Large intestine (tissue), 12 donors: Measurements from ENCODE around the gene SDCBP2. TPM values are rescaled to one million over a fixed set of nuclear protein-coding genes. Genes with fewer than 3 reads are reported as not detected.

Source experiments
- DNase-seq, 2 donors: peaks; one replicate each; pipeline versions ENCODE4 v3.0.0 to v3.0.0-alpha.2; 2013
- H3K27ac ChIP-seq: one replicate; pipeline ENCODE4 v1.5.1; 2013; ENCODE audit warnings: low read length
- H3K27me3 ChIP-seq: 2 replicates; pipeline ENCODE4 v1.6.1; 2013; ENCODE audit warnings: low read length; ENCODE audit not compliant: control insufficient read depth, insufficient read depth
- H3K36me3 ChIP-seq: 2 replicates; pipeline ENCODE4 v1.6.1; 2013; ENCODE audit warnings: low read length; ENCODE audit not compliant: control insufficient read depth, insufficient read depth
- H3K4me1 ChIP-seq: one replicate; pipeline ENCODE4 v1.6.1; 2013; ENCODE audit warnings: low read length; ENCODE audit not compliant: control insufficient read depth, insufficient read depth
- H3K4me3 ChIP-seq: one replicate; pipeline ENCODE4 v1.5.1; 2013; ENCODE audit warnings: low read length
- H3K9me3 ChIP-seq: one replicate; pipeline ENCODE4 v1.6.1; 2013; ENCODE audit warnings: mild to moderate bottlenecking, low read depth, low read length, moderate library complexity; ENCODE audit not compliant: control insufficient read depth
- WGBS: methylation state at CpG from one replicate; pipeline ENCODE4 v1.1.5; 2013; ENCODE audit warnings: low lambda C conversion rate; ENCODE audit not compliant: insufficient coverage; 5-methylcytosine and 5-hydroxymethylcytosine counted together
- long read RNA-seq, 11 donors: transcript quantifications; one replicate each; lab custom pipeline, GENCODE V29; 2026
- polyA plus RNA-seq: library from polyadenylated mRNA; unstranded; fragments of 120-200 nt; gene quantifications from one replicate; pipeline ENCODE4 v1.2.1, GENCODE V29; 2013

SDCBP2 gene
- polyA plus RNA-seq: 62.8 TPM
- long read RNA-seq, donor 1, transcript SDCBP2-202 (9 exons, 1,519 nt): major isoform, 15 of 24 reads
- long read RNA-seq, donor 1, partial matches to known transcripts: 8 of 24 reads
- long read RNA-seq, donor 1, other reads (novel, unspliced or antisense): 0 of 24 reads
- long read RNA-seq, donor 2, transcript SDCBP2-202 (9 exons, 1,519 nt): major isoform, 55 of 71 reads
- long read RNA-seq, donor 2, partial matches to known transcripts: 12 of 71 reads
- long read RNA-seq, donor 2, other reads (novel, unspliced or antisense): 0 of 71 reads
- long read RNA-seq, donor 3, transcript SDCBP2-202 (9 exons, 1,519 nt): major isoform, 46 of 65 reads
- long read RNA-seq, donor 3, partial matches to known transcripts: 11 of 65 reads
- long read RNA-seq, donor 3, other reads (novel, unspliced or antisense): 0 of 65 reads
- long read RNA-seq, donor 4, partial matches to known transcripts: 0 of 2 reads
- long read RNA-seq, donor 4, other reads (novel, unspliced or antisense): 0 of 2 reads
- long read RNA-seq, donor 5, transcript SDCBP2-202 (9 exons, 1,519 nt): major isoform, 18 of 27 reads
- long read RNA-seq, donor 5, partial matches to known transcripts: 7 of 27 reads
- long read RNA-seq, donor 5, other reads (novel, unspliced or antisense): 0 of 27 reads
- long read RNA-seq, donor 6, transcript SDCBP2-202 (9 exons, 1,519 nt): major isoform, 31 of 49 reads
- long read RNA-seq, donor 6, partial matches to known transcripts: 11 of 49 reads
- long read RNA-seq, donor 6, other reads (novel, unspliced or antisense): 0 of 49 reads
- long read RNA-seq, donor 7, transcript SDCBP2-202 (9 exons, 1,519 nt): major isoform, 16 of 17 reads
- long read RNA-seq, donor 7, partial matches to known transcripts: 0 of 17 reads
- long read RNA-seq, donor 7, other reads (novel, unspliced or antisense): 0 of 17 reads
- long read RNA-seq, donor 8, transcript SDCBP2-202 (9 exons, 1,519 nt): major isoform, 62 of 93 reads
- long read RNA-seq, donor 8, partial matches to known transcripts: 24 of 93 reads
- long read RNA-seq, donor 8, other reads (novel, unspliced or antisense): 0 of 93 reads
- long read RNA-seq, donor 9, transcript SDCBP2-202 (9 exons, 1,519 nt): major isoform, 42 of 55 reads
- long read RNA-seq, donor 9, partial matches to known transcripts: 8 of 55 reads
- long read RNA-seq, donor 9, other reads (novel, unspliced or antisense): 0 of 55 reads
- long read RNA-seq, donor 10, transcript SDCBP2-202 (9 exons, 1,519 nt): major isoform, 67 of 90 reads
- long read RNA-seq, donor 10, transcript SDCBP2-205 (2 exons, 480 nt): minor isoform, 10 of 90 reads
- long read RNA-seq, donor 10, partial matches to known transcripts: 10 of 90 reads
- long read RNA-seq, donor 10, other reads (novel, unspliced or antisense): 0 of 90 reads
- long read RNA-seq, donor 11, transcript SDCBP2-202 (9 exons, 1,519 nt): major isoform, 17 of 20 reads
- long read RNA-seq, donor 11, partial matches to known transcripts: 0 of 20 reads
- long read RNA-seq, donor 11, other reads (novel, unspliced or antisense): 0 of 20 reads

GRCh38 chr20:1328680-1329330, at the start of gene SDCBP2:
Gene SDCBP2, minus strand, starts transcription at chr20:1329139. Its CDS starts 8,723 bp downstream, at chr20:1320416.
- H3K27me3 ChIP-seq: no peaks in the 10 kb centered on the region
- peak within 1 kb of the TSS; percentile 37 for H3K4me3 ChIP-seq
- DNase-seq: peak; percentile 90 to 95
- H3K4me1 ChIP-seq: peaks cover 46% of the 10 kb centered on the region
- WGBS: no CpG with 5 or more reads among the region's 8 CpGs
- H3K9me3 ChIP-seq: peaks cover under 1% of the 10 kb centered on the region
- H3K27ac ChIP-seq: peak within 1 kb of the TSS; percentile 98
- H3K36me3 ChIP-seq: peaks cover 13% of the 10 kb centered on the region

- Histone ChIP-seq H3K36me3 (peaks cover 19% of the 10 kb centered on the region), H3K9me3 (no peaks in the 10 kb centered on the region), H3K27ac (peak overlapping the region; percentile 47), H3K27me3 (no peaks in the 10 kb centered on the region), H3K4me1 (peaks cover 41% of the 10 kb centered on the region), H3K4me3 (no peak overlapping the region)
- DNase-seq: no peak
- no CpG with 5 or more reads among the region's 6 CpGs for WGBS
Measured at GRCh38 chr20:1378735-1379125, 49.8 kb upstream of the SDCBP2 start.

GRCh38 chr20:1377984-1378734, 49.2 kb upstream of the SDCBP2 start:
- no CpG with 5 or more reads among the region's 6 CpGs for WGBS
- H3K4me1 ChIP-seq: peaks cover 36% of the 10 kb centered on the region
- peak; percentile 52 to 82 for DNase-seq
- H3K4me3 ChIP-seq: no peak overlapping the region
- no peaks in the 10 kb centered on the region for H3K9me3 ChIP-seq
- no peaks in the 10 kb centered on the region for H3K27me3 ChIP-seq
- peak overlapping the region; percentile 75 for H3K27ac ChIP-seq
- H3K36me3 ChIP-seq: peaks cover 24% of the 10 kb centered on the region

GRCh38 chr20:1377341-1377871, 48.5 kb upstream of the SDCBP2 start:
- DNase-seq: no peak
- H3K9me3 ChIP-seq: no peaks in the 10 kb centered on the region
- H3K36me3 ChIP-seq: peaks cover 25% of the 10 kb centered on the region
- H3K27me3 ChIP-seq: no peaks in the 10 kb centered on the region
- peaks cover 31% of the 10 kb centered on the region for H3K4me1 ChIP-seq
- WGBS: no CpG with 5 or more reads among the region's 5 CpGs
- peak overlapping the region; percentile 75 for H3K27ac ChIP-seq
- H3K4me3 ChIP-seq: no peak overlapping the region

GRCh38 chr20:1376408-1377270, 47.7 kb upstream of the SDCBP2 start:
- 100% methylated on average over 1 of the region's 7 CpGs for WGBS
- H3K27ac ChIP-seq: no peak overlapping the region

GRCh38 chr20:1376007-1376406, 47.1 kb upstream of the SDCBP2 start:
- H3K4me1 ChIP-seq: peaks cover 28% of the 10 kb centered on the region
- DNase-seq: no peak
- no peak overlapping the region for H3K4me3 ChIP-seq
- peaks cover 35% of the 10 kb centered on the region for H3K36me3 ChIP-seq
- no CpG with 5 or more reads among the region's 1 CpG for WGBS
- no peaks in the 10 kb centered on the region for H3K9me3 ChIP-seq
- H3K27me3 ChIP-seq: no peaks in the 10 kb centered on the region
- no peak overlapping the region for H3K27ac ChIP-seq

More at GRCh38 chr20:1376408-1377270, 47.7 kb upstream of the SDCBP2 start:
- H3K4me1 ChIP-seq: peaks cover 28% of the 10 kb centered on the region
- H3K27me3 ChIP-seq: no peaks in the 10 kb centered on the region
- no peak for DNase-seq
- no peak overlapping the region for H3K4me3 ChIP-seq
- peaks cover 29% of the 10 kb centered on the region for H3K36me3 ChIP-seq
- no peaks in the 10 kb centered on the region for H3K9me3 ChIP-seq

GRCh38 chr20:1375515-1375914, 46.6 kb upstream of the SDCBP2 start:
- DNase-seq: no peak
- 100% methylated on average over 3 of the region's 8 CpGs for WGBS
- Histone ChIP-seq H3K9me3 (no peaks in the 10 kb centered on the region), H3K36me3 (peaks cover 40% of the 10 kb centered on the region), H3K27me3 (no peaks in the 10 kb centered on the region), H3K27ac (no peak overlapping the region), H3K4me3 (no peak overlapping the region), H3K4me1 (peaks cover 28% of the 10 kb centered on the region)

- DNase-seq: no peak
- Histone ChIP-seq H3K4me3 (no peak overlapping the region), H3K9me3 (no peaks in the 10 kb centered on the region), H3K27ac (no peak overlapping the region), H3K27me3 (no peaks in the 10 kb centered on the region), H3K36me3 (peaks cover 47% of the 10 kb centered on the region), H3K4me1 (peaks cover 22% of the 10 kb centered on the region)
- WGBS: 92% methylated on average over 2 of the region's 2 CpGs
Measured at GRCh38 chr20:1374246-1374645, 45.3 kb upstream of the SDCBP2 start.
